ENCODE measurements around the gene POU2F3. TPM values are rescaled to one million over a fixed set of nuclear protein-coding genes. Genes with fewer than 3 reads are reported as not detected.

POU2F3 gene
- total RNA-seq, 2 experiments from 2014 or later: not detected

GRCh38 chr11:120200677-120201076 is 39.3 kb upstream of the POU2F3 start:
- DNase-seq: no peak
- peaks cover 4% of the 10 kb centered on the region for H3K27me3 Mint-ChIP-seq (ENCODE audit: low read depth)
- CTCF ChIA-PET: no interaction called here
- H3K36me3 Mint-ChIP-seq (ENCODE audit: low read depth): no peaks in the 10 kb centered on the region
- H3K4me1 Mint-ChIP-seq (ENCODE audit: low read depth): no peaks in the 10 kb centered on the region
- no peak overlapping the region for H3K27ac Mint-ChIP-seq
- intact Hi-C loops (cut with micrococcal nuclease): no loop called here
- H3K4me3 Mint-ChIP-seq: no peak overlapping the region
- no peaks in the 10 kb centered on the region for H3K9me3 Mint-ChIP-seq

GRCh38 chr11:120201653-120202052 is 38.3 kb upstream of the POU2F3 start:
- Mint-ChIP-seq H3K4me1 (ENCODE audit: low read depth) (no peaks in the 10 kb centered on the region), H3K36me3 (ENCODE audit: low read depth) (no peaks in the 10 kb centered on the region), H3K4me3 (no peak overlapping the region), H3K9me3 (no peaks in the 10 kb centered on the region), H3K27ac (no peak overlapping the region), H3K27me3 (ENCODE audit: low read depth) (peaks cover 3% of the 10 kb centered on the region)
- no peak for DNase-seq
- intact Hi-C loops (cut with micrococcal nuclease): no loop called here
- CTCF ChIA-PET: no interaction called here

- Mint-ChIP-seq H3K36me3 (ENCODE audit: low read depth) (no peaks in the 10 kb centered on the region), H3K9me3 (no peaks in the 10 kb centered on the region), H3K27me3 (ENCODE audit: low read depth) (peaks cover 12% of the 10 kb centered on the region), H3K4me1 (ENCODE audit: low read depth) (no peaks in the 10 kb centered on the region), H3K27ac (no peak overlapping the region), H3K4me3 (no peak overlapping the region)
- no peak for DNase-seq
- CTCF ChIA-PET: no interaction called here
- intact Hi-C loops (cut with micrococcal nuclease): no loop called here
These were observed 36.3 kb upstream of the POU2F3 start for GRCh38 chr11:120203626-120204025.

DNA sequence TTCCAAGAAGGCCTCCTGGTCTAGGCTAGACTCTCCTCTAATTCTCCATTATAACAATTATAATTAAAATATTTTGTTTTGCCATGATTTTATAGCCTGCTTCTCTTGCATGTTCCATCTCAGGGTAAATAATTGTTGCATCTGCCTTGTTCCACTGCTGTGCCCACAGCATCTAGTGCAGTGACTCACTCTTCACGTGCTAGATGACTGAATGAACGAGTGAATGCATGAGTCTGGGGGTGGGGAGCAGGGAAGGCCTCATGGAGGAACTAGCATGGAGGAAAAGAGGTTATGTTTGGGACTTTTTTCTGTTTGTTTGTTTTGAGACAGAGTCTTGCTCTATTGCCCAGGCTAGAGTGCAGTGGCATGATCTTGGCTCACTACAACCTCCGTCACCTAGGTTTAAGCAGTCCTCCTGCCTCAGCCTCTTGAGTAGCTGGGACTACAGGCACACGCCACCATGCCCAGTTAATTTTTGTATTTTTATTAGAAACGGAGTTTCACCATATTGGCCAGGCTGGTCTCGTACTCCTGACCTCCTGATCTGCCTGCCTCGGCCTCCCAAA is 34.3 kb upstream of the POU2F3 start:
- H3K9me3 Mint-ChIP-seq: no peaks in the 10 kb centered on the region

GRCh38 chr11:120207512-120207911 is 32.4 kb upstream of the POU2F3 start:
- H3K4me3 Mint-ChIP-seq: no peak overlapping the region
- peaks cover 13% of the 10 kb centered on the region for H3K27me3 Mint-ChIP-seq (ENCODE audit: low read depth)
- no peak for DNase-seq
- peaks cover 5% of the 10 kb centered on the region for H3K4me1 Mint-ChIP-seq (ENCODE audit: low read depth)
- no peaks in the 10 kb centered on the region for H3K36me3 Mint-ChIP-seq (ENCODE audit: low read depth)
- no peaks in the 10 kb centered on the region for H3K9me3 Mint-ChIP-seq
- CTCF ChIA-PET: interaction anchor here (1.0 kb wide), 1 partner anchor 96 kb away, joined by 3 read pairs; no protein-coding TSS in a partner anchor
- intact Hi-C loops (cut with micrococcal nuclease): no loop called here
- no peak overlapping the region for H3K27ac Mint-ChIP-seq

More for the DNA sequence above, 34.3 kb upstream of the POU2F3 start:
- Mint-ChIP-seq H3K4me3 (no peak overlapping the region), H3K4me1 (ENCODE audit: low read depth) (no peaks in the 10 kb centered on the region), H3K27ac (no peak overlapping the region), H3K36me3 (ENCODE audit: low read depth) (no peaks in the 10 kb centered on the region), H3K27me3 (ENCODE audit: low read depth) (peaks cover 13% of the 10 kb centered on the region)
- intact Hi-C loops (cut with micrococcal nuclease): no loop called here
- DNase-seq: no peak
- CTCF ChIA-PET: interaction anchor here (0.8 to 1.2 kb wide), 3 partner anchors 24 to 129 kb away, joined by 3 read pairs; no protein-coding TSS in a partner anchor

DNA sequence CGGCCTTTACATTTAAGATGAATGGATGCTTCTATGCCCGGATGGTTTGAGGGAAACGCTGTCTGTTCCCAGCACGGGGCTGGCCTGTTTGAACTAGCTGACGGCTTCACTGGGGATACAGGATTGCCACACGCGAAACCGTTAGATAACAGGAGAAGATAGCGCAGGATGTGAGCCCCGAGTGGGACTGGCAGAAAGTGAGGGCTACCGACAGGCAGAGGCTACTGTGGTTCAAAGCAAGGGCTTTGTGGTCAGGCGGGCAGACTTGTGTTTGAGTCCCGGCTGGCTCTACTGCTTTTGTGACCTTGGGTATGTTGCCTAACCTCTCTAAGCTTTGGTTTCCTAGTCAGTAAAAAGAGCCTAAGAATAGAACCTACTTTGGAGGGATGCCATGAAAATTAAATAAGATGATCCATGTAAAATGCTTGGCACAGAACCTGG is 31.9 kb upstream of the POU2F3 start:
- Mint-ChIP-seq H3K36me3 (ENCODE audit: low read depth) (no peaks in the 10 kb centered on the region), H3K27me3 (ENCODE audit: low read depth) (peaks cover 12% of the 10 kb centered on the region), H3K9me3 (no peaks in the 10 kb centered on the region), H3K4me1 (ENCODE audit: low read depth) (peaks cover 5% of the 10 kb centered on the region), H3K4me3 (no peak overlapping the region), H3K27ac (no peak overlapping the region)
- intact Hi-C loops (cut with micrococcal nuclease): no loop called here
- no peak for DNase-seq
- CTCF ChIA-PET: interaction anchor here (1.0 kb wide), 1 partner anchor 95 kb away, joined by 3 read pairs; no protein-coding TSS in a partner anchor

- intact Hi-C loops (cut with micrococcal nuclease): no loop called here
- CTCF ChIA-PET: interaction anchor here (1.0 to 1.1 kb wide), 2 partner anchors 21 to 34 kb away, joined by 3 read pairs; no protein-coding TSS in a partner anchor
- Mint-ChIP-seq H3K36me3 (ENCODE audit: low read depth) (no peaks in the 10 kb centered on the region), H3K4me1 (ENCODE audit: low read depth) (peaks cover 5% of the 10 kb centered on the region), H3K27me3 (ENCODE audit: low read depth) (peaks cover 10% of the 10 kb centered on the region), H3K27ac (no peak overlapping the region), H3K9me3 (no peaks in the 10 kb centered on the region), H3K4me3 (no peak overlapping the region)
- DNase-seq: no peak
These were observed 31.2 kb upstream of the POU2F3 start for GRCh38 chr11:120208777-120209176.

- H3K4me1 Mint-ChIP-seq (ENCODE audit: low read depth): peaks cover 5% of the 10 kb centered on the region
- H3K27ac Mint-ChIP-seq: no peak overlapping the region
- peaks cover 10% of the 10 kb centered on the region for H3K27me3 Mint-ChIP-seq (ENCODE audit: low read depth)
- CTCF ChIA-PET: no interaction called here
- no peaks in the 10 kb centered on the region for H3K36me3 Mint-ChIP-seq (ENCODE audit: low read depth)
- intact Hi-C loops (cut with micrococcal nuclease): loop anchor here (1.0 to 5.0 kb wide), 2 partner anchors 38 kb away; no protein-coding TSS in a partner anchor
- DNase-seq: no peak
- H3K9me3 Mint-ChIP-seq: no peaks in the 10 kb centered on the region
- peak overlapping the region; percentile 57 for H3K4me3 Mint-ChIP-seq
These were observed 30.0 kb upstream of the POU2F3 start for GRCh38 chr11:120209746-120210625.

DNA sequence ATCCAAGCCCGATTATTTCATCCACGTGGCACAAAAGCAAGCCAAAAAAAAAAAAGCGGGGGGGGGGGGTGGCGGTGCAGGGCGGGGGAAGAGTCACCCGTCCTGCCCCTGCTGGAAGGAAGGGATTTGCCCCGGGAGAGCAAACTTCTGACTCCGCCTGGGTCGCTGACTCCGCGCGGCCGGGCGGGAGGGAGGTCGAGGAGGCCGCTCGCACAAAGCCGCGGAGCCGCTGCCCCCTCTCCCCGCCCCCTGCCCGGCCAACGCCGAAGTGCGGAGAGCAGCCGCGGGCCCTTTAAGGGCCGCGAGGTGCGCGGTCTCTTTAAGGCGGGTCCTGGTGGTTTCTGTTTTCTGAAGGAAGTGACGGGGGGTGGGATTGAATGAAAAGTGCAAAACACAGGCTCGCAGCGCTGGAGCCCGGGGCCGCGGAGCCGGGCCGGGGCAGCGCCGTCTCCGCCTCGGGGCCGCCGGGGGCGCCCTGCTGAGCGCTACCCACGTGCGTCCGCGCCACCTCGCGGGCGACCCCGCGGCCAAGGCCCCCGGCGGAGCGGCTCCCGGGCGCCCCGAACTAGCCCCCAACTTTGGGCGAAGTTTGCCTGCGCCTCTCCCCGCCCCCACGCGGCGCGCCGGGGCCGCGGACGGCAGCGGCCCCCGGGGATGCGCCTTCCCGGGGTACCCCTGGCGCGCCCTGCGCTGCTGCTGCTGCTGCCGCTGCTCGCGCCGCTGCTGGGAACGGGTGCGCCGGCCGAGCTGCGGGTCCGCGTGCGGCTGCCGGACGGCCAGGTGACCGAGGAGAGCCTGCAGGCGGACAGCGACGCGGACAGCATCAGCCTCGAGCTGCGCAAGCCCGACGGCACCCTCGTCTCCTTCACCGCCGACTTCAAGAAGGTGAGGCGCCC is 29.1 kb upstream of the POU2F3 start, which contains the start of gene OAF:
Gene OAF (plus strand): TSS at position 407 of the 896 bp plus-strand sequence. CDS start 248 bp downstream, at position 655.
- Mint-ChIP-seq H3K4me1 (ENCODE audit: low read depth) (peaks cover 5% of the 10 kb centered on the region), H3K9me3 (no peaks in the 10 kb centered on the region), H3K27ac (peak within 1 kb of the TSS; percentile 44), H3K36me3 (ENCODE audit: low read depth) (no peaks in the 10 kb centered on the region), H3K4me3 (peak within 1 kb of the TSS; percentile 83), H3K27me3 (ENCODE audit: low read depth) (peaks cover 10% of the 10 kb centered on the region)
- intact Hi-C loops (cut with micrococcal nuclease): loop anchor here (1.0 to 5.0 kb wide), 2 partner anchors 37 to 39 kb away; no protein-coding TSS in a partner anchor
- DNase-seq: peak; percentile 59
- CTCF ChIA-PET: no interaction called here

DNA sequence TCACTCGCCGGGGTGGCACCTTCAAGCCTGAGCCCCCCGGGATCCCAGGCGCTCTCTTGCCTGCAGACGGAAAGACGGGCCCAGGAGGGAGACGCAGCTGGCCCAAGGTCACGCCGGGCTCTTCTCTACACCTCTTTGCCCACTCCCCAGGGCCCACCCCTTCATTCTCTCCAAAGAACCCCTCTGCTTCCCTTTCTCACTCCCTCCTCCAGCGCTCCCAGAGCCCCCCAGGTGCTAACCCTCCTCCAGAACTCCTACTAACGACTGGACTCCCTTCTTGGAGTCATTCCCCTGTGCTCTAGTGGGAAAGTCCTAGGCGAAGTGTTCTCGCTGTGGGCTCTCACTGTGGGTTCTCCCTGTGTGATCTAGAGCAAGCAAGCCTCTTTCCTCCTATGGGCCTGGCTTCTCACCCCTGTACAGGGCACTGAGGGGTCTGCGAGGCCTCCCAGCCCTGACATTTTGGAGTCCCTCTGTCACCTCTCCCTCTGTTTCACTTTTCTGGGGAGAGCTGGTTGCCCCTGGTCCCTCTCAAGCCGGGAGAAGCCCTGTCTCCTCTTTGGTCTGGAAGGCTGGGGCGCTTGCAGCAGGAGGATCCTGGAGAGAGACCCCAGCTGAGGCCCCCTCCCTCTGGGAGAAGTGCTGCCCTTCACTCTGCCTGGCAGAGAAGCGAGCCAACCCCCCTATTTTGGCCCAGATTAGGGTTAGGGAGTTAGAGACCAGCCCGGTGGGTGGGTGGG is 28.2 kb upstream of the POU2F3 start:
- Mint-ChIP-seq H3K4me1 (ENCODE audit: low read depth) (peaks cover 5% of the 10 kb centered on the region), H3K27me3 (ENCODE audit: low read depth) (peaks cover 10% of the 10 kb centered on the region), H3K36me3 (ENCODE audit: low read depth) (no peaks in the 10 kb centered on the region), H3K27ac (peak overlapping the region; percentile 44), H3K4me3 (peak overlapping the region; percentile 83), H3K9me3 (no peaks in the 10 kb centered on the region)
- CTCF ChIA-PET: interaction anchor here (4.1 kb wide), 1 partner anchor 19 kb away, joined by 12 read pairs; no protein-coding TSS in a partner anchor
- intact Hi-C loops (cut with micrococcal nuclease): loop anchor here (5.0 kb wide), 1 partner anchor 39 kb away; no protein-coding TSS in a partner anchor
- peak; percentile 10 for DNase-seq

DNA sequence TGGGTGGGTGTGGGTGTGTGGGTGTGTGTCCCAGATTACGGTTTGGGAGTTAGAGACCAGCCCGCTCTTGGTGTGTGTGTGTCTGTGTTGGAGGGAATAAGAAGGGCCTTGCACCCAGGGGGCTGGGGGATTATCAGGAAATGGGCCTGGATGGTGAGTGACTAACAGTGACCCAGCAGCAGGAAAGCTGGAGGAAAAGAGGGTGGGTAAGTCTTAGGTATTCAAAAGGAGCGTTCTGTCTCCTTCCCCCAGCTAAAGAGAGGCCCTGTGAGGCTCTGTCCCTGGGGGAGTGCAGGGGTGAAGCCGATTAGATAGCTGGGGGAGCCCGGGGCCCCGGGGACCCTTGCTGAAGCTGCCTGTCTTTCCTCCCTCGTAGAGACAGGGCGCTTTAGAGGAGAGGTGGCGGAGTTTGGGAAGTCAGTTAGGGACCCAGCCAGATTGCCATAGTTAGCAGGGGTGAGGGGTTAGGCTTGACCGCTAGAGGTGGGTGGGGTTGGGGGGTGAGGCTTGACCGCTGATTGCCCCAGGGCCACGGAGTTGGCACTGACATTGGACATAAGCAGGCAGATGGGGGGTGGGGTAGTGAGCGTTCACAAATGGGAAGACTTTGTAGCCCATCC is 27.6 kb upstream of the POU2F3 start:
- H3K27ac Mint-ChIP-seq: no peak overlapping the region
- H3K9me3 Mint-ChIP-seq: no peaks in the 10 kb centered on the region
- peaks cover 5% of the 10 kb centered on the region for H3K4me1 Mint-ChIP-seq (ENCODE audit: low read depth)
- H3K27me3 Mint-ChIP-seq (ENCODE audit: low read depth): peaks cover 8% of the 10 kb centered on the region
- CTCF ChIA-PET: interaction anchor here (0.8 to 4.1 kb wide), 4 partner anchors 18 to 36 kb away, joined by 3 to 12 read pairs (median 3); no protein-coding TSS in a partner anchor
- intact Hi-C loops (cut with micrococcal nuclease): loop anchor here (5.0 kb wide), 1 partner anchor 40 kb away; no protein-coding TSS in a partner anchor
- no peak overlapping the region for H3K4me3 Mint-ChIP-seq
- no peaks in the 10 kb centered on the region for H3K36me3 Mint-ChIP-seq (ENCODE audit: low read depth)
- DNase-seq: no peak
